Motor neuron (in vitro differentiated cells): ENCODE results near the gene CD300E. TPM values are rescaled to one million over a fixed set of nuclear protein-coding genes. Genes with fewer than 3 reads are reported as not detected.
A peak's percentile ranks its signal among the peaks of the same experiment; 100 is the strongest.
"Not testable (repeated sequence)": the region's sequence is repeated elsewhere in the genome, so short reads cannot be mapped to it uniquely, and the experiment has no call there.

Experiments
- ATAC-seq, 8 experiments: fragments of 200-7000 bp; cut with Tn5 transposase; replicated peaks in 6 of 8; 2 replicates each; pipeline ENCODE4 v1.8.0; 2021; ENCODE audit warnings: mild to moderate bottlenecking in 8 of 8, moderate library complexity in 8 of 8
- H3K27ac ChIP-seq, 2 donors: fragments of 250-450 bp; sonication (Bioruptor Pico); 2 replicates each; pipeline ENCODE4 v1.9.0; 2021; ENCODE audit warnings: antibody characterized with exemption in 2 of 2, mild to moderate bottlenecking in 2 of 2, moderate library complexity in 1 of 2
- H3K4me1 ChIP-seq, 2 donors: fragments of 250-450 bp; sonication (Bioruptor Pico); replicated peaks in 1 of 2; 2 replicates each; pipeline ENCODE4 v1.6.1; 2021; ENCODE audit warnings: antibody characterized with exemption in 2 of 2, mild to moderate bottlenecking in 2 of 2, moderate library complexity in 1 of 2
- H3K4me3 ChIP-seq, 5 donors: fragments of 250-450 bp; sonication (Bioruptor Pico); 2 replicates each; pipeline ENCODE4 v1.9.0; 2021; ENCODE audit warnings: antibody characterized with exemption in 5 of 5, mild to moderate bottlenecking in 5 of 5, moderate library complexity in 4 of 5
- WGBS, 10 experiments: fragments of 450-650 bp; shearing (Covaris generic); methylation state at CpG; one replicate each; pipeline ENCODE4 v1.0.0; 2022; 5-methylcytosine and 5-hydroxymethylcytosine counted together
- in situ Hi-C, 9 experiments: fragments of 400-800 bp; cut with MboI; loops; one replicate each; pipeline ENCODE4 v1.15.0; 2021; ENCODE audit warnings: low sequenced_read_pairs in 9 of 9, low pct_unique_long_range_greater_than_20kb in 2 of 9; ENCODE audit not compliant: unreplicated experiment in 9 of 9
- total RNA-seq, 8 experiments: library from RNA; unstranded; fragments of 300-600 nt; gene quantifications; 2 replicates each; pipeline versions ENCODE4 v1.2.3 to v1.2.4, GENCODE V29; 2022

The CD300E gene
- total RNA-seq, 8 experiments from 2014 or later: 0.14 to 0.47 (median 0.25) TPM; not detected in 3

GRCh38 chr17:74631468-74632450 is 8.2 kb upstream of the CD300E start:
- Histone ChIP-seq H3K4me3 (no peak overlapping the region), H3K27ac (no peak overlapping the region), H3K4me1 (peaks cover 0 to 13% of the 10 kb centered on the region in 2 donors)
- peak in 6 of 8 experiments; percentile 36 to 75 (median 50) for ATAC-seq
- in situ Hi-C loops: no loop called here
- 4 to 79% (median 54%) methylated on average over 3 to 13 of the region's 14 CpGs for WGBS, 10 experiments

GRCh38 chr17:74630251-74630650 is 6.7 kb upstream of the CD300E start:
- in situ Hi-C loops, ATAC-seq: not testable (repeated sequence)
- 59 to 94% (median 84%) methylated on average over 2 to 14 of the region's 14 CpGs for whole genome bisulfite sequencing, 10 experiments

GRCh38 chr17:74625661-74626060 is 2.1 kb upstream of the CD300E start:
- H3K4me3 ChIP-seq: no peak overlapping the region
- in situ Hi-C loops: no loop called here
- ATAC-seq: no peak
- WGBS, 10 experiments: 0 to 75% (median 20%) methylated on average over 1 to 3 of the region's 3 CpGs; no CpG with 5 or more reads in 1 of the 10 experiments
- no peak overlapping the region for H3K27ac ChIP-seq
- H3K4me1 ChIP-seq: no peaks in the 10 kb centered on the region

More at GRCh38 chr17:74630251-74630650, 6.7 kb upstream of the CD300E start:
- not testable (repeated sequence) for H3K27ac ChIP-seq, H3K4me1 ChIP-seq, H3K4me3 ChIP-seq

GRCh38 chr17:74624131-74624530 is 593 bp upstream of the CD300E start:
- no peaks in the 10 kb centered on the region for H3K4me1 ChIP-seq
- H3K4me3 ChIP-seq: no peak overlapping the region
- WGBS, 10 experiments: 100% methylated on average over 1 of the region's 1 CpG; no CpG with 5 or more reads in 9 of the 10 experiments
- ATAC-seq: no peak
- no peak overlapping the region for H3K27ac ChIP-seq
- in situ Hi-C loops: loop anchor here in 1 of 9 experiments (25.0 kb wide), 1 partner anchor 88 kb away; the partner anchor contains the start of gene CD300LF

GRCh38 chr17:74619077-74619673 is 4.4 kb downstream of the CD300E start:
- H3K4me1 ChIP-seq: no peaks in the 10 kb centered on the region
- H3K27ac ChIP-seq: no peak overlapping the region
- H3K4me3 ChIP-seq: no peak overlapping the region
- ATAC-seq: no peak
- in situ Hi-C loops: loop anchor here in 1 of 9 experiments (25.0 kb wide), 1 partner anchor 93 kb away; the partner anchor contains the start of gene CD300LF
- 0 to 83% (median 78%) methylated on average over 1 of the region's 2 CpGs; no CpG with 5 or more reads in 6 of the 10 experiments for WGBS, 10 experiments

- no peak for ATAC-seq
- WGBS, 10 experiments: 0 to 100% (median 28%) methylated on average over 1 to 2 of the region's 3 CpGs; no CpG with 5 or more reads in 6 of the 10 experiments
- no peak overlapping the region for H3K27ac ChIP-seq
- H3K4me1 ChIP-seq: no peaks in the 10 kb centered on the region
- in situ Hi-C loops: loop anchor here in 1 of 9 experiments (25.0 kb wide), 1 partner anchor 94 kb away; the partner anchor contains the start of gene CD300LF
- no peak overlapping the region for H3K4me3 ChIP-seq
These were observed 5.1 kb downstream of the CD300E start for GRCh38 chr17:74618451-74618850.

- Histone ChIP-seq H3K27ac (no peak overlapping the region), H3K4me1 (no peaks in the 10 kb centered on the region), H3K4me3 (no peak overlapping the region)
- no peak for ATAC-seq
- in situ Hi-C loops: loop anchor here in 1 of 9 experiments (25.0 kb wide), 1 partner anchor 96 kb away; the partner anchor contains the start of gene CD300LF
- 7 to 100% (median 88%) methylated on average over 1 to 3 of the region's 7 CpGs; no CpG with 5 or more reads in 6 of the 10 experiments for WGBS, 10 experiments
These were observed 6.8 kb downstream of the CD300E start for GRCh38 chr17:74616696-74617095.

GRCh38 chr17:74612046-74612445 is 11.5 kb downstream of the CD300E start:
- ATAC-seq: no peak
- 18% methylated on average over 4 of the region's 6 CpGs; no CpG with 5 or more reads in 9 of the 10 experiments for WGBS, 10 experiments
- Histone ChIP-seq H3K4me1 (no peaks in the 10 kb centered on the region), H3K4me3 (no peak overlapping the region), H3K27ac (no peak overlapping the region)
- in situ Hi-C loops: loop anchor here in 1 of 9 experiments (25.0 kb wide), 1 partner anchor 100 kb away; the partner anchor contains the start of gene CD300LF

- Histone ChIP-seq H3K4me1 (peaks cover 0 to 4% of the 10 kb centered on the region in 2 donors), H3K27ac (no peak overlapping the region), H3K4me3 (no peak overlapping the region)
- 0 to 83% (median 18%) methylated on average over 1 to 2 of the region's 2 CpGs; no CpG with 5 or more reads in 3 of the 10 experiments for WGBS, 10 experiments
- in situ Hi-C loops: loop anchor here in 1 of 9 experiments (25.0 kb wide), 1 partner anchor 102 kb away; the partner anchor contains the start of gene CD300LF
- no peak for ATAC-seq
These were observed 13.4 kb downstream of the CD300E start for GRCh38 chr17:74610108-74610507.

- peak in 1 of 8 experiments; percentile 25 for ATAC-seq
- H3K4me1 ChIP-seq: peaks cover 0 to 4% of the 10 kb centered on the region in 2 donors
- no peak overlapping the region for H3K27ac ChIP-seq
- H3K4me3 ChIP-seq: no peak overlapping the region
- in situ Hi-C loops: loop anchor here in 1 of 9 experiments (25.0 kb wide), 1 partner anchor 104 kb away; the partner anchor contains the start of gene CD300LF
- WGBS, 10 experiments: 25 to 93% (median 75%) methylated on average over 1 to 3 of the region's 3 CpGs; no CpG with 5 or more reads in 3 of the 10 experiments
These were observed 15.0 kb downstream of the CD300E start for GRCh38 chr17:74608511-74608910.

GRCh38 chr17:74607221-74607620 is 16.3 kb downstream of the CD300E start:
- Histone ChIP-seq H3K4me1 (peaks cover 0 to 7% of the 10 kb centered on the region in 2 donors), H3K4me3 (no peak overlapping the region), H3K27ac (no peak overlapping the region)
- no peak for ATAC-seq
- 0 to 88% (median 55%) methylated on average over 1 of the region's 1 CpG; no CpG with 5 or more reads in 1 of the 10 experiments for WGBS, 10 experiments
- in situ Hi-C loops: loop anchor here in 1 of 9 experiments (25.0 kb wide), 1 partner anchor 105 kb away; the partner anchor contains the start of gene CD300LF

GRCh38 chr17:74606050-74606449 is 17.5 kb downstream of the CD300E start:
- no peak overlapping the region for H3K27ac ChIP-seq
- in situ Hi-C loops: loop anchor here in 1 of 9 experiments (25.0 kb wide), 1 partner anchor 106 kb away; the partner anchor contains the start of gene CD300LF
- no peak overlapping the region for H3K4me3 ChIP-seq
- ATAC-seq: no peak
- H3K4me1 ChIP-seq: peaks cover 0 to 7% of the 10 kb centered on the region in 2 donors
- WGBS, 10 experiments: 30 to 93% (median 81%) methylated on average over 2 to 7 of the region's 8 CpGs; no CpG with 5 or more reads in 5 of the 10 experiments
